DOHH2 (cell line): ENCODE measurements around the gene APCDD1L.

Source experiments
- CTCF ChIP-seq: fragments of 200-600 bp; sonication (generic); IDR thresholded peaks from one replicate; pipeline ENCODE4 v1.5.1; 2014; ENCODE audit warnings: antibody characterized with exemption, mild to moderate bottlenecking, low read depth, low read length; ENCODE audit not compliant: poor library complexity, severe bottlenecking
- EZH2phosphoT487 ChIP-seq: fragments of 200-600 bp; sonication (generic); IDR thresholded peaks from 2 replicates; pipeline ENCODE4 v1.6.1; 2017; ENCODE audit warnings: borderline replicate concordance, mild to moderate bottlenecking, antibody characterized with exemption, low read length, moderate library complexity, mixed read lengths

DNA sequence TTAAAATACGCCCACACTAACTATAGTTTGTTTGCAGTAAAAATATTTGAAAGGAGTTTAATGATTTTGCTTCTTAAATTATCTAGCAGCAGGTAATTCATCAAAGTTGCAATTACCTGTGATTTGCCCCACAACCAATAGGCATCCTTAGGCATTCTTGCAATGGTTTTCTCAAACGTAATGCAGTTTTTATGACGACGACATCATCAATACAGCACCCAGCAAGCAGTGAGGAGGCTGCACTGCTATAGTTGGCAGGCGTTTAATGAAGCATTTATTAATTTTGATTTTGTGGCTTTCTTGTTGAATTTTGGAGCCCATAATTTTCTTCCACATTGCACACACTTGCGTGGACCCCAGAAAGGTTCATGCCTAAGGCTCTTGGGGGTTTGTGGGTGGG, 28.1 kb upstream of the APCDD1L start:
- TF ChIP-seq CTCF (no peak), EZH2phosphoT487 (no peak)
